Fibroblast of pulmonary artery (primary cell): ENCODE data around the gene RBM23.
A peak's percentile ranks its signal among the peaks of the same experiment; 100 is the strongest.

Source experiments
- DNase-seq: peaks from one replicate; pipeline ENCODE4 v3.0.0-alpha.2; 2010; ENCODE audit warnings: low read depth
- H3K4me3 ChIP-seq: replicated peaks from 2 replicates; pipeline ENCODE4 v1.5.1; 2011; ENCODE audit warnings: low read depth, mild to moderate bottlenecking, control low read depth, low read length, moderate library complexity
- CTCF ChIP-seq: IDR thresholded peaks from 2 replicates; pipeline ENCODE4 v1.5.1; 2011; ENCODE audit warnings: mild to moderate bottlenecking, control low read depth, low read length, inconsistent platforms; ENCODE audit errors: missing control alignments

RBM23 gene

GRCh38 chr14:22887260-22887989, 31.5 kb downstream of the RBM23 start:
- H3K4me3 ChIP-seq = peak overlapping the region; percentile 69
- DNase-seq = peak; percentile 89
- TF ChIP-seq CTCF = no peak

DNA sequence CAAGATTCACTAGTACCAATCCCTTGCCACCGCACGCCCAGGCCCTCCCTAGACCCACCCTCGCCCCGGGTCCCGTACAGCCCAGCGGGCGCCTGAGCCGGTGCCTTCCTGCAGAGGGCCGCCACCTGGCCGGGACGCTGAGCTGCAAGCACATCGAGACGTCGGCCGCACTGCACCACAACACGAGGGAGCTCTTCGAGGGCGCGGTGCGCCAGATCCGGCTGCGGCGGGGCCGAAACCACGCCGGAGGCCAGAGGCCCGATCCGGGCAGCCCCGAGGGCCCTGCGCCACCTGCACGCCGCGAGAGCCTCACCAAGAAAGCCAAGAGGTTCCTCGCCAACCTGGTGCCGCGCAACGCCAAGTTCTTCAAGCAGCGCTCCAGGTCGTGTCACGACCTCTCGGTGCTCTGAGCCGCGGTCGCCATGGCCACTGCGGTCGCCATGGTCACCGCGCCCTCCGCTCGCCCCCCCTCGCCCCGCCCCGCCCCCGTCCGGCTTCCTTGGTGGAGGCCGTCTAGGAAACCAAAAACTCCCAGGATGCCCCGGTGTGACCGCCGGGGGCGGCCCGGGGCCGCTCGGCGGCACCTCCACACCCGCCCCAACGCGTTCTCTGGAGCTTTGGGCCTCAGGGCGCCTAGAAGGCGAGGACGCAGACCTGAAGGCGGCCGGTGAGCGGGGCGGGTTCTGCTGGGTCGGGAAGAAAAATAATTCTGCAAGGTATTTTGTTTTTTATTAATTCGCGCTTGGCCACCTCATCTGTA, 32.3 kb downstream of the RBM23 start:
- peak overlapping the region; percentile 69 for H3K4me3 ChIP-seq
- TF ChIP-seq CTCF = no peak
- peak; percentile 54 for DNase-seq

GRCh38 chr14:22885975-22886374, 33.0 kb downstream of the RBM23 start:
- H3K4me3 ChIP-seq = peak overlapping the region; percentile 69
- TF ChIP-seq CTCF = no peak

GRCh38 chr14:22884738-22885523, 34.0 kb downstream of the RBM23 start:
- no peak for DNase-seq
- no peak for TF ChIP-seq CTCF

More at GRCh38 chr14:22885975-22886374, 33.0 kb downstream of the RBM23 start:
- DNase-seq = no peak

GRCh38 chr14:22884076-22884737, 34.7 kb downstream of the RBM23 start:
- DNase-seq = no peak
- TF ChIP-seq CTCF = no peak
- no peak overlapping the region for H3K4me3 ChIP-seq

More at GRCh38 chr14:22884738-22885523, 34.0 kb downstream of the RBM23 start:
- H3K4me3 ChIP-seq = no peak overlapping the region

GRCh38 chr14:22883173-22883976, 35.6 kb downstream of the RBM23 start, which contains the start of gene REM2:
Gene REM2, plus strand, starts transcription at chr14:22883222. Its CDS starts 66 bp downstream, at chr14:22883288.
- no peak for DNase-seq
- no peak within 1 kb of the TSS for H3K4me3 ChIP-seq
- no peak for TF ChIP-seq CTCF
